ENCODE data around the gene HCFC2. TPM values are rescaled to one million over a fixed set of nuclear protein-coding genes. Genes with fewer than 3 reads are reported as not detected.

Gene HCFC2
- total RNA-seq, 1 donor from 2014 or later: 16.8 TPM

DNA sequence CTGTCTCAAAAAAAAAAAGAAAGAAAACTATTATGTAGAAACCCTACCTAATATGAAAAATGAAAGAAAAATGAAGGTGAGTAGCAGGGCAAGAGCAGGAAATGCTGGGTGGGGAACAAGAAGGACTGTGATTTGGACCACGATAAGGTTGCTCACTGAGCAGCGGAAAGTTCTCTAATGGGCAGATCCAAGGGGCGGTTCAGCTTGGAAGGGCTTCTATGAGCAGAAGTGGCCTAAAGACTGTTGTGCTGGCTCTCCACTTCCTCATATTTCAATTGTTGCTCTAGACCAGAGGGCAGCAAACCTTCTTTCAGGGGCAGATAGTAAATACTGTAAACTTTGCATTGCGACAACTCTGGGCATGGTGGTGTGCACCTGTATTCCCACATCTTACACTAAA, 90.0 kb downstream of the HCFC2 start:
- DNase-seq (ENCODE audit: low read depth in 2 of 2): no peak

GRCh38 chr12:104154806-104155205, 90.5 kb downstream of the HCFC2 start:
- DNase-seq (ENCODE audit: low read depth in 2 of 2): no peak

Other genes with a start within 250 kb of the HCFC2 start
- 3.5 and 7.8 TPM in 2 replicates for gene NT5DC3, start 223.3 kb upstream of the HCFC2 start, total RNA-seq
- gene HSP90B1, start 134.1 kb upstream of the HCFC2 start, total RNA-seq: 503 and 636 TPM in 2 replicates
- gene TDG, start 98.7 kb upstream of the HCFC2 start, total RNA-seq: 21.4 and 21.6 TPM in 2 replicates
- gene GLT8D2, start 14.3 kb upstream of the HCFC2 start, total RNA-seq: 3.9 and 4.8 TPM in 2 replicates
- gene NFYB, start 73.7 kb downstream of the HCFC2 start, total RNA-seq: 11.7 and 13.0 TPM in 2 replicates
- 282 and 360 TPM in 2 replicates for gene TXNRD1, start 151.2 kb downstream of the HCFC2 start, total RNA-seq
- gene EID3, start 239.2 kb downstream of the HCFC2 start, total RNA-seq: 1.4 and 2.7 TPM in 2 replicates

All from dermis microvascular lymphatic vessel endothelial cell (primary cell).